Measurements from ENCODE around the gene TDG.
"Not testable (repeated sequence)": the region's sequence is repeated elsewhere in the genome, so short reads cannot be mapped to it uniquely, and the experiment has no call there.

The TDG gene

GRCh38 chr12:103978384-103978982 is 12.8 kb downstream of the TDG start:
- no peak overlapping the region for H3K27ac Mint-ChIP-seq
- H3K36me3 Mint-ChIP-seq, result peaks cover 38% of the 10 kb centered on the region
- H3K9me3 Mint-ChIP-seq, result no peaks in the 10 kb centered on the region
- DNase-seq, result no peak
- H3K4me1 Mint-ChIP-seq, result peaks cover 12% of the 10 kb centered on the region
- CTCF ChIA-PET, result no interaction called here
- no peak overlapping the region for H3K4me3 Mint-ChIP-seq
- no peaks in the 10 kb centered on the region for H3K27me3 Mint-ChIP-seq

GRCh38 chr12:103986829-103987228 is 21.2 kb downstream of the TDG start:
- CTCF ChIA-PET, result no interaction called here
- H3K4me1 Mint-ChIP-seq, result no peaks in the 10 kb centered on the region
- no peak overlapping the region for H3K27ac Mint-ChIP-seq
- no peaks in the 10 kb centered on the region for H3K9me3 Mint-ChIP-seq
- no peak for DNase-seq
- no peak overlapping the region for H3K4me3 Mint-ChIP-seq
- peaks cover 22% of the 10 kb centered on the region for H3K36me3 Mint-ChIP-seq
- H3K27me3 Mint-ChIP-seq, result no peaks in the 10 kb centered on the region

GRCh38 chr12:103994235-103994634 is 28.6 kb downstream of the TDG start:
- no peak overlapping the region for H3K27ac Mint-ChIP-seq
- H3K27me3 Mint-ChIP-seq, result peaks cover 16% of the 10 kb centered on the region
- H3K4me1 Mint-ChIP-seq, result no peaks in the 10 kb centered on the region
- DNase-seq, result no peak
- H3K9me3 Mint-ChIP-seq, result no peaks in the 10 kb centered on the region
- CTCF ChIA-PET, result no interaction called here
- H3K36me3 Mint-ChIP-seq, result peaks cover 1% of the 10 kb centered on the region
- no peak overlapping the region for H3K4me3 Mint-ChIP-seq

- H3K36me3 Mint-ChIP-seq, result no peaks in the 10 kb centered on the region
- no peaks in the 10 kb centered on the region for H3K9me3 Mint-ChIP-seq
- no peaks in the 10 kb centered on the region for H3K4me1 Mint-ChIP-seq
- H3K27ac Mint-ChIP-seq, result no peak overlapping the region
- no peak overlapping the region for H3K4me3 Mint-ChIP-seq
- peaks cover 20% of the 10 kb centered on the region for H3K27me3 Mint-ChIP-seq
- DNase-seq, result no peak
- CTCF ChIA-PET, result interaction anchor here (0.6 to 1.0 kb wide), 3 partner anchors 13 to 112 kb away, joined by 3 read pairs; no protein-coding TSS in a partner anchor
Observed at GRCh38 chr12:103996595-103996994, 30.9 kb downstream of the TDG start.

GRCh38 chr12:103997286-103997900 is 31.7 kb downstream of the TDG start:
- no peaks in the 10 kb centered on the region for H3K36me3 Mint-ChIP-seq
- CTCF ChIA-PET, result interaction anchor here (0.6 to 1.0 kb wide), 4 partner anchors 88 to 178 kb away, joined by 3 to 4 read pairs (median 3); no protein-coding TSS in a partner anchor
- no peak for DNase-seq
- no peaks in the 10 kb centered on the region for H3K4me1 Mint-ChIP-seq
- H3K4me3 Mint-ChIP-seq, result no peak overlapping the region
- peaks cover 20% of the 10 kb centered on the region for H3K27me3 Mint-ChIP-seq
- H3K27ac Mint-ChIP-seq, result no peak overlapping the region
- H3K9me3 Mint-ChIP-seq, result no peaks in the 10 kb centered on the region

- Mint-ChIP-seq H3K36me3 (no peaks in the 10 kb centered on the region), H3K27me3 (peaks cover 30% of the 10 kb centered on the region), H3K4me1 (no peaks in the 10 kb centered on the region), H3K4me3 (no peak overlapping the region), H3K9me3 (no peaks in the 10 kb centered on the region), H3K27ac (no peak overlapping the region)
- DNase-seq, result no peak
- CTCF ChIA-PET, result no interaction called here
Observed at GRCh38 chr12:103998976-103999375, 33.3 kb downstream of the TDG start.

GRCh38 chr12:104000807-104001434 is 35.2 kb downstream of the TDG start:
- H3K27ac Mint-ChIP-seq, result no peak overlapping the region
- H3K27me3 Mint-ChIP-seq, result peaks cover 22% of the 10 kb centered on the region
- CTCF ChIA-PET, result no interaction called here
- H3K4me1 Mint-ChIP-seq, result no peaks in the 10 kb centered on the region
- no peaks in the 10 kb centered on the region for H3K36me3 Mint-ChIP-seq
- DNase-seq, result no peak
- H3K4me3 Mint-ChIP-seq, result no peak overlapping the region
- H3K9me3 Mint-ChIP-seq, result no peaks in the 10 kb centered on the region

- H3K4me1 Mint-ChIP-seq, result no peaks in the 10 kb centered on the region
- no peak for DNase-seq
- H3K27ac Mint-ChIP-seq, result no peak overlapping the region
- peaks cover 21% of the 10 kb centered on the region for H3K27me3 Mint-ChIP-seq
- CTCF ChIA-PET, result interaction anchor here (0.6 kb wide), 1 partner anchor 26 kb away, joined by 3 read pairs; no protein-coding TSS in a partner anchor
- no peaks in the 10 kb centered on the region for H3K9me3 Mint-ChIP-seq
- no peak overlapping the region for H3K4me3 Mint-ChIP-seq
- no peaks in the 10 kb centered on the region for H3K36me3 Mint-ChIP-seq
Observed at GRCh38 chr12:104002686-104003085, 37.0 kb downstream of the TDG start.

GRCh38 chr12:104003596-104003995 is 37.9 kb downstream of the TDG start:
- no peak for DNase-seq
- H3K27ac Mint-ChIP-seq, result no peak overlapping the region
- H3K4me3 Mint-ChIP-seq, result no peak overlapping the region
- peaks cover 22% of the 10 kb centered on the region for H3K27me3 Mint-ChIP-seq
- H3K36me3 Mint-ChIP-seq, result no peaks in the 10 kb centered on the region
- H3K9me3 Mint-ChIP-seq, result no peaks in the 10 kb centered on the region
- CTCF ChIA-PET, result no interaction called here
- no peaks in the 10 kb centered on the region for H3K4me1 Mint-ChIP-seq

- DNase-seq, result no peak
- CTCF ChIA-PET, result no interaction called here
- no peaks in the 10 kb centered on the region for H3K36me3 Mint-ChIP-seq
- H3K27me3 Mint-ChIP-seq, result peaks cover 30% of the 10 kb centered on the region
- no peaks in the 10 kb centered on the region for H3K9me3 Mint-ChIP-seq
- no peak overlapping the region for H3K27ac Mint-ChIP-seq
- no peak overlapping the region for H3K4me3 Mint-ChIP-seq
- H3K4me1 Mint-ChIP-seq, result no peaks in the 10 kb centered on the region
Observed at GRCh38 chr12:104006929-104007328, 41.3 kb downstream of the TDG start.

GRCh38 chr12:104010121-104010520 is 44.4 kb downstream of the TDG start:
- Mint-ChIP-seq H3K27me3 (peaks cover 16% of the 10 kb centered on the region), H3K4me3 (no peak overlapping the region), H3K9me3 (no peaks in the 10 kb centered on the region), H3K36me3 (no peaks in the 10 kb centered on the region), H3K4me1 (no peaks in the 10 kb centered on the region), H3K27ac (no peak overlapping the region)
- DNase-seq, result no peak
- CTCF ChIA-PET, result no interaction called here

GRCh38 chr12:104010606-104011169 is 45.0 kb downstream of the TDG start:
- H3K27me3 Mint-ChIP-seq, result peaks cover 16% of the 10 kb centered on the region
- DNase-seq, result no peak
- CTCF ChIA-PET, result no interaction called here
- H3K27ac Mint-ChIP-seq, result no peak overlapping the region
- H3K4me3 Mint-ChIP-seq, result no peak overlapping the region
- no peaks in the 10 kb centered on the region for H3K36me3 Mint-ChIP-seq
- H3K9me3 Mint-ChIP-seq, result no peaks in the 10 kb centered on the region
- no peaks in the 10 kb centered on the region for H3K4me1 Mint-ChIP-seq

- peaks cover 16% of the 10 kb centered on the region for H3K27me3 Mint-ChIP-seq
- H3K9me3 Mint-ChIP-seq, result no peaks in the 10 kb centered on the region
- H3K27ac Mint-ChIP-seq, result no peak overlapping the region
- no peaks in the 10 kb centered on the region for H3K4me1 Mint-ChIP-seq
- DNase-seq, result no peak
- H3K36me3 Mint-ChIP-seq, result no peaks in the 10 kb centered on the region
- no peak overlapping the region for H3K4me3 Mint-ChIP-seq
- CTCF ChIA-PET, result no interaction called here
Observed at GRCh38 chr12:104011253-104011652, 45.6 kb downstream of the TDG start.

- Mint-ChIP-seq H3K9me3 (no peaks in the 10 kb centered on the region), H3K4me1 (no peaks in the 10 kb centered on the region), H3K36me3 (no peaks in the 10 kb centered on the region), H3K27ac (no peak overlapping the region), H3K27me3 (peaks cover 18% of the 10 kb centered on the region), H3K4me3 (no peak overlapping the region)
- DNase-seq, result no peak
- CTCF ChIA-PET, result no interaction called here
Observed at GRCh38 chr12:104012331-104012730, 46.7 kb downstream of the TDG start.

GRCh38 chr12:104021862-104022261 is 56.2 kb downstream of the TDG start:
- DNase-seq, H3K4me1 Mint-ChIP-seq, CTCF ChIA-PET, H3K27ac Mint-ChIP-seq, H3K36me3 Mint-ChIP-seq, H3K9me3 Mint-ChIP-seq, H3K4me3 Mint-ChIP-seq: not testable (repeated sequence)
- H3K27me3 Mint-ChIP-seq, result peaks cover 27% of the 10 kb centered on the region
